Measurements from ENCODE around the gene NOTCH3. TPM values are rescaled to one million over a fixed set of nuclear protein-coding genes. Genes with fewer than 3 reads are reported as not detected.

Gene NOTCH3
- total RNA-seq, 6 experiments from 2014 or later, result 3.4 to 18.0 (median 13.1) TPM

DNA sequence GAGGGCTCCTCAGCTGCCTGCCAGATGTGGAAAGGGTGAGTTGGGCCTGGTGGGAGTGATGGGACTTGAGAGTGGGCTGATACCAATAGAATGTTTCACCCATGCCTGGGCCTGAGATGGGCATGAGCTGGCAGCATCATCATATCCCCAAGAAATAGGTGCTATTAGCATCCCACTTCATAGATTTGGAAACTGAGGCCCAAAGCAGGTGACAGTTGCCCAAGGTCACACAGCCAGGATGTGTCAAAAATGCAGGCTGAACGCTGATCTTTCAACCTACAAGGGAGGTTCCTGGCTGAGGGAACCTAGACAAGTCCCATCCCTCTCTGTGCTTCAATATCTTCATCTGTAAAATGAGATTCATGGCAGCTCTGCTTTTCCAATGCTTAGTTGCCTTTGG, 89.0 kb downstream of the NOTCH3 start:
- peaks cover 29% of the 10 kb centered on the region for H3K4me1 Mint-ChIP-seq (ENCODE audit: low read depth)
- TF ChIP-seq, protein P1, sequence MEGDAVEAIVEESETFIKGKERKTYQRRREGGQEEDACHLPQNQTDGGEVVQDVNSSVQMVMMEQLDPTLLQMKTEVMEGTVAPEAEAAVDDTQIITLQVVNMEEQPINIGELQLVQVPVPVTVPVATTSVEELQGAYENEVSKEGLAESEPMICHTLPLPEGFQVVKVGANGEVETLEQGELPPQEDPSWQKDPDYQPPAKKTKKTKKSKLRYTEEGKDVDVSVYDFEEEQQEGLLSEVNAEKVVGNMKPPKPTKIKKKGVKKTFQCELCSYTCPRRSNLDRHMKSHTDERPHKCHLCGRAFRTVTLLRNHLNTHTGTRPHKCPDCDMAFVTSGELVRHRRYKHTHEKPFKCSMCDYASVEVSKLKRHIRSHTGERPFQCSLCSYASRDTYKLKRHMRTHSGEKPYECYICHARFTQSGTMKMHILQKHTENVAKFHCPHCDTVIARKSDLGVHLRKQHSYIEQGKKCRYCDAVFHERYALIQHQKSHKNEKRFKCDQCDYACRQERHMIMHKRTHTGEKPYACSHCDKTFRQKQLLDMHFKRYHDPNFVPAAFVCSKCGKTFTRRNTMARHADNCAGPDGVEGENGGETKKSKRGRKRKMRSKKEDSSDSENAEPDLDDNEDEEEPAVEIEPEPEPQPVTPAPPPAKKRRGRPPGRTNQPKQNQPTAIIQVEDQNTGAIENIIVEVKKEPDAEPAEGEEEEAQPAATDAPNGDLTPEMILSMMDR (IDR thresholded peaks at IDR 0.05), result no peak
- peaks cover 4% of the 10 kb centered on the region for H3K27me3 Mint-ChIP-seq (ENCODE audit: insufficient read depth)
- no peak for DNase-seq
- no peaks in the 10 kb centered on the region for H3K9me3 Mint-ChIP-seq
- H3K27ac Mint-ChIP-seq, result no peak overlapping the region
- H3K36me3 Mint-ChIP-seq (ENCODE audit: low read depth), result peaks cover 27% of the 10 kb centered on the region
- H3K4me3 Mint-ChIP-seq, result no peak overlapping the region

DNA sequence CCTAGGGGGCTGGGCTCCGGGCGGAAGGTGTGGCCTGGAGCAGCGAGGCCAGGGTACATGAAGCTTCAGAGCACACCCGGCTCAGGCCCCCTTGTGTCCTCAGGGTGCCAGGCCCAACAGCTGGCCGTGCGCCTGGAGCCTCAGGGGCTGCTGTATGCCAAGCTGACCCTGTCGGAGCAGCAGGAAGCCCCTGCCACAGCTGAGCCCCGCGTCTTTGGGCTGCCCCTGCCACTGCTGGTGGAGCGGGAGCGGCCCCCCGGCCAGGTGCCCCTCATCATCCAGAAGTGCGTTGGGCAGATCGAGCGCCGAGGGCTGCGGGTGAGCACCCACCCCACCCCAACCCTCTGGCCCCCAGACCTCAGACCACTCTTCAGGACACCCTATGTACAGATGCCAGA, 90.4 kb downstream of the NOTCH3 start:
- H3K4me3 Mint-ChIP-seq, result no peak overlapping the region
- H3K27ac Mint-ChIP-seq, result no peak overlapping the region
- H3K4me1 Mint-ChIP-seq (ENCODE audit: low read depth), result peaks cover 34% of the 10 kb centered on the region
- TF ChIP-seq, protein P1 (IDR thresholded peaks at IDR 0.05), result no peak
- H3K9me3 Mint-ChIP-seq, result no peaks in the 10 kb centered on the region
- DNase-seq, result no peak
- H3K36me3 Mint-ChIP-seq (ENCODE audit: low read depth), result peaks cover 24% of the 10 kb centered on the region
- H3K27me3 Mint-ChIP-seq (ENCODE audit: insufficient read depth), result peaks cover 5% of the 10 kb centered on the region

DNA sequence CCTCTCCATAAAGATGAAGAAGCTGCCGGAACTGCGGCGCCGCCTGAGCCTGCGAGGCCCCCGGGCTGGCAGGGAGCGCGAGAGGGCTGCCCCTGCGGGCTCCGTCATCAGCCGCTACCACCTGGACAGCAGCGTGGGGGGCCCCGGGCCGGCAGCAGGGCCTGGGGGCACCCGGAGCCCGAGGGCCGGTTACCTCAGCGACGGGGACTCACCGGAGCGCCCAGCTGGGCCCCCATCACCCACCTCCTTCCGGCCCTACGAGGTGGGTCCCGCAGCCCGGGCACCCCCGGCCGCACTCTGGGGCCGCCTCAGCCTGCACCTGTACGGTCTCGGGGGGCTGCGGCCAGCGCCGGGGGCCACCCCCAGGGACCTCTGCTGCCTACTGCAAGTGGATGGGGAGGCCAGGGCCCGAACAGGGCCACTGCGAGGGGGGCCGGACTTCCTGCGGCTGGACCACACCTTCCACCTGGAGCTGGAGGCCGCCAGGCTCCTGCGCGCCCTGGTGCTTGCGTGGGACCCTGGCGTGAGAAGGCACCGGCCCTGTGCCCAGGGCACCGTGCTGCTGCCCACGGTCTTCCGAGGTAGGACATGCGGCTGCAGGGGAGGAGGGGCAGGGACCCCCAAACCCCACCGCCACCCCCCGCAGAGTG, 90.9 kb downstream of the NOTCH3 start:
- TF ChIP-seq, protein P1 (IDR thresholded peaks at IDR 0.05), result no peak
- peaks cover 5% of the 10 kb centered on the region for H3K27me3 Mint-ChIP-seq (ENCODE audit: insufficient read depth)
- peaks cover 24% of the 10 kb centered on the region for H3K36me3 Mint-ChIP-seq (ENCODE audit: low read depth)
- peaks cover 28% of the 10 kb centered on the region for H3K4me1 Mint-ChIP-seq (ENCODE audit: low read depth)
- no peak for DNase-seq
- 0 out of 2 replicates have a peak, but pooled peaks cover 2% of the 10 kb centered on the region for H3K9me3 Mint-ChIP-seq
- no peak overlapping the region for H3K4me3 Mint-ChIP-seq
- H3K27ac Mint-ChIP-seq, result no peak overlapping the region

Small RNA genes lying within 50 kb of the gene (microRNA-seq; reads per million reads assigned to microRNA genes)
- gene MIR6795, result not detected

Other genes starting within 250 kb of the NOTCH3 start
- not detected for gene SLC1A6, start 221.1 kb downstream of the NOTCH3 start, total RNA-seq (2021; fragmentation: NEBNext Ultra II Directional; extraction: Animal tissue kit (Norgen Biotek cat#: 25700))
- not detected for gene CASP14, start 151.5 kb downstream of the NOTCH3 start, total RNA-seq (2021; fragmentation: NEBNext Ultra II Directional; extraction: Animal tissue kit (Norgen Biotek cat#: 25700))
- not detected for gene OR1I1, start 118.8 kb downstream of the NOTCH3 start, total RNA-seq (2021; fragmentation: NEBNext Ultra II Directional; extraction: Animal tissue kit (Norgen Biotek cat#: 25700))
- gene SYDE1, start 93.6 kb downstream of the NOTCH3 start, total RNA-seq (2021; fragmentation: NEBNext Ultra II Directional; extraction: Animal tissue kit (Norgen Biotek cat#: 25700)), result 10 to 100 TPM; 88.6 to 96.1 (median 92.0) TPM
- gene EPHX3, start 31.5 kb upstream of the NOTCH3 start, total RNA-seq (2021; fragmentation: NEBNext Ultra II Directional; extraction: Animal tissue kit (Norgen Biotek cat#: 25700)), result under 1 TPM in 3 of 6 experiments, not detected in 3; 0.13 to 0.37 (median 0.14) TPM
- 10 to 100 TPM; 74.9 to 85.2 (median 81.5) TPM for gene BRD4, start 131.5 kb upstream of the NOTCH3 start, total RNA-seq (2021; fragmentation: NEBNext Ultra II Directional; extraction: Animal tissue kit (Norgen Biotek cat#: 25700))
- gene AKAP8, start 178.8 kb upstream of the NOTCH3 start, total RNA-seq (2021; fragmentation: NEBNext Ultra II Directional; extraction: Animal tissue kit (Norgen Biotek cat#: 25700)), result 10 to 100 TPM; 22.8 to 31.2 (median 29.6) TPM
- 10 to 100 TPM; 49.4 to 54.4 (median 52.0) TPM for gene AKAP8L, start 218.0 kb upstream of the NOTCH3 start, total RNA-seq (2021; fragmentation: NEBNext Ultra II Directional; extraction: Animal tissue kit (Norgen Biotek cat#: 25700))
- 10 to 100 TPM; 39.3 to 54.3 (median 43.1) TPM for gene WIZ, start 249.0 kb upstream of the NOTCH3 start, total RNA-seq (2021; fragmentation: NEBNext Ultra II Directional; extraction: Animal tissue kit (Norgen Biotek cat#: 25700))

Measured in HFFc6 (cell line).